ENCODE measurements around the gene BPIFB3. TPM values are rescaled to one million over a fixed set of nuclear protein-coding genes. Genes with fewer than 3 reads are reported as not detected.
A peak's percentile ranks its signal among the peaks of the same experiment; 100 is the strongest.

Gene BPIFB3
- total and polyA plus RNA-seq, 9 of the 15 experiments (the other 6 are each of a cell fraction or from before 2014, with no cell fraction given): not detected

DNA sequence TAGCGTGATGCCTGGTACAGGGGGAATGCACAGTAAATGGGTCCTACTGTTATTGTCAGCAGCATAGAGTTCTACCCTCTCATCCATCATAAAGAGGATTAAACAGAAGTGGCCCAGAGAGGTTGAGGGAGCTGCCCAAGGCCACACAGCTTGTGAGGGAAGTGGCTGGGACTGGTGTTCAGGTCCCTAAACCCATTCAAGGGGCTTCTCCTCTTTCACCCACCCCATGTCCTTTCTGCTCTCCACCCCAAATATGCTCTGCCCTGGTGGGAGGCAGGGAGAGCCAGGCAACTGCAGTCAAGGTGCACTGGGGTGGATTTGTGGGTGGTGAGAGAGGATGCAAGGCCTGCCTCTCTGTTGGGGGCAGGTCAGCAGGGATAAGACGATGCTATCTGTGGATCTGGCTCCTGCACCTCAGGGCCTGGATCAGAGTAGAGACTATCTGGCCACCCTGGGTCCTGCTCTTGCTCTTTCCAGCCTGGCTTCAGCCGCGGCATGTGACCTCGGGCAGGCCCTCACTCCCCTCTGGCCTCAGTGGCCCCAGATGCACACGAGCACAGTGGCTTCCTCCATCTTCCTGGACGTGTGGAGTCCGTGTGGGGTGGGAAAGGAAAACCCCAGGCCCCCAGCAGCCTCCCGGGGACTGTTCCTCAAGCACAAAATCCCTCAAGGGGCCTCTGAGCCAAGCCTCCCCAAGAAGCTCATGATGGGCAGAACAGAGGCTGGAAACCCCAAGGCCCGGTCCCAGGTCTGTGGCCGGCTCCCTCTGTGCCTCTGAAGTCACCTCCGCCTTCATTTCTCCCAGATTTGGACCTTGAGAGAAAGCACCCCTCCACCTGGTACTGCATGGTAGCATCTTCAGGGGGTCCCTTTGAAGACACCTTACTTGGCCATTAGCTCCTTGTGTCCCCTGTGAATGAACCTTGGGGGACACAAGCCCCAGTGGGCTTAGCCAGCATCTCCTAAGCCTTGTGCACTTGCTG is 25.6 kb upstream of the BPIFB3 start:
- H3K9me3 ChIP-seq (replicated peaks; ENCODE audit: control insufficient read depth, insufficient read depth, low read depth, low read length): no peaks in the 10 kb centered on the region
- H4K20me1 ChIP-seq (replicated peaks; ENCODE audit: control insufficient read depth, insufficient read depth, low read length): no peaks in the 10 kb centered on the region; the same call in 1 of the 2 replicates
- intact Hi-C loops (cut with micrococcal nuclease): no loop called here
- no peak for ATAC-seq
- ChIA-PET POLR2A (interaction anchor here (0.6 kb wide), 2 partner anchors 9 to 823 kb away, joined by 3 read pairs; no protein-coding TSS in a partner anchor), CTCF (ENCODE audit: low intra/inter-chr PET ratio) (no interaction called here)
- peaks cover 0 to 3% of the 10 kb centered on the region in 2 experiments; a peak in 1 of 5 replicates for H3K4me1 ChIP-seq (replicated peaks in 1 of 2; ENCODE audit: control insufficient read depth in 2 of 2, insufficient read depth in 2 of 2, low read length in 2 of 2)
- H3K9ac ChIP-seq (ENCODE audit: insufficient read depth in 1 of 2, low read depth in 2 of 2, low read length in 2 of 2): no peak overlapping the region; a peak in 1 of 4 replicates
- no peaks in the 10 kb centered on the region for H3K36me3 ChIP-seq (ENCODE audit: control insufficient read depth, insufficient read depth, low read length)
- BruUV-seq (replicated peaks): no TSS peak
- no peak for FAIRE-seq
- H3K4me2 ChIP-seq (ENCODE audit: insufficient read depth, low read length): no peak overlapping the region
- H2AFZ ChIP-seq (ENCODE audit: low read depth, low read length): no peak overlapping the region
- 0% methylated on average over 11 of the region's 12 CpGs for WGBS (ENCODE audit: insufficient coverage, low coverage, missing lambda C conversion rate)
- no peak overlapping the region for H3K27ac ChIP-seq (ENCODE audit: extremely low read depth, low read depth, low read length)
- no peaks in the 10 kb centered on the region for H3K79me2 ChIP-seq (ENCODE audit: control insufficient read depth, insufficient read depth, low read length)
- no peak overlapping the region for H3K4me3 ChIP-seq
- H3K27me3 ChIP-seq (ENCODE audit: control insufficient read depth in 2 of 2, insufficient read depth in 2 of 2, low read length in 2 of 2): no peaks in the 10 kb centered on the region; a peak in 2 of 5 replicates
- TF ChIP-seq RBM25 (IDR thresholded peaks at IDR 0.05; ENCODE audit: low read depth, low read length, severe bottlenecking) (peak; percentile 49), BCOR (IDR thresholded peaks at IDR 0.05) (0 out of 2 replicates have a peak, but pooled peaks have one; percentile 3), ZNF175 (CRISPR knock-in tag; IDR thresholded peaks at IDR 0.05; ENCODE audit: low read depth) (no peak), ZEB2 (IDR thresholded peaks at IDR 0.05) (no peak), SMARCA5 (IDR thresholded peaks at IDR 0.05) (peak; percentile 38; the same call in 1 of the 2 replicates), ZNF174 (CRISPR knock-in tag; IDR thresholded peaks at IDR 0.05) (no peak), BRD9 (IDR thresholded peaks at IDR 0.05; ENCODE audit: low read depth, partially characterized antibody) (peak; percentile 49), TAF15 (IDR thresholded peaks at IDR 0.05; ENCODE audit: low read depth, low read length) (no peak), ZFP36 (IDR thresholded peaks at IDR 0.05; ENCODE audit: low read depth, low read length, partially characterized antibody) (peak; percentile 66), PHB2 (IDR thresholded peaks at IDR 0.05; ENCODE audit: low read depth) (no peak), GATAD2B (IDR thresholded peaks at IDR 0.05; ENCODE audit: borderline replicate concordance) (no peak)
- TF ChIP-seq, protein P1, sequence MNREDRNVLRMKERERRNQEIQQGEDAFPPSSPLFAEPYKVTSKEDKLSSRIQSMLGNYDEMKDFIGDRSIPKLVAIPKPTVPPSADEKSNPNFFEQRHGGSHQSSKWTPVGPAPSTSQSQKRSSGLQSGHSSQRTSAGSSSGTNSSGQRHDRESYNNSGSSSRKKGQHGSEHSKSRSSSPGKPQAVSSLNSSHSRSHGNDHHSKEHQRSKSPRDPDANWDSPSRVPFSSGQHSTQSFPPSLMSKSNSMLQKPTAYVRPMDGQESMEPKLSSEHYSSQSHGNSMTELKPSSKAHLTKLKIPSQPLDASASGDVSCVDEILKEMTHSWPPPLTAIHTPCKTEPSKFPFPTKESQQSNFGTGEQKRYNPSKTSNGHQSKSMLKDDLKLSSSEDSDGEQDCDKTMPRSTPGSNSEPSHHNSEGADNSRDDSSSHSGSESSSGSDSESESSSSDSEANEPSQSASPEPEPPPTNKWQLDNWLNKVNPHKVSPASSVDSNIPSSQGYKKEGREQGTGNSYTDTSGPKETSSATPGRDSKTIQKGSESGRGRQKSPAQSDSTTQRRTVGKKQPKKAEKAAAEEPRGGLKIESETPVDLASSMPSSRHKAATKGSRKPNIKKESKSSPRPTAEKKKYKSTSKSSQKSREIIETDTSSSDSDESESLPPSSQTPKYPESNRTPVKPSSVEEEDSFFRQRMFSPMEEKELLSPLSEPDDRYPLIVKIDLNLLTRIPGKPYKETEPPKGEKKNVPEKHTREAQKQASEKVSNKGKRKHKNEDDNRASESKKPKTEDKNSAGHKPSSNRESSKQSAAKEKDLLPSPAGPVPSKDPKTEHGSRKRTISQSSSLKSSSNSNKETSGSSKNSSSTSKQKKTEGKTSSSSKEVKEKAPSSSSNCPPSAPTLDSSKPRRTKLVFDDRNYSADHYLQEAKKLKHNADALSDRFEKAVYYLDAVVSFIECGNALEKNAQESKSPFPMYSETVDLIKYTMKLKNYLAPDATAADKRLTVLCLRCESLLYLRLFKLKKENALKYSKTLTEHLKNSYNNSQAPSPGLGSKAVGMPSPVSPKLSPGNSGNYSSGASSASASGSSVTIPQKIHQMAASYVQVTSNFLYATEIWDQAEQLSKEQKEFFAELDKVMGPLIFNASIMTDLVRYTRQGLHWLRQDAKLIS (CRISPR knock-in tag; IDR thresholded peaks at IDR 0.05): no peak
- TF ChIP-seq, protein P2, sequence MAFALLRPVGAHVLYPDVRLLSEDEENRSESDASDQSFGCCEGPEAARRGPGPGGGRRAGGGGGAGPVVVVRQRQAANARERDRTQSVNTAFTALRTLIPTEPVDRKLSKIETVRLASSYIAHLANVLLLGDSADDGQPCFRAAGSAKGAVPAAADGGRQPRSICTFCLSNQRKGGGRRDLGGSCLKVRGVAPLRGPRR (CRISPR knock-in tag; IDR thresholded peaks at IDR 0.05): no peak
- H3K9me1 ChIP-seq (ENCODE audit: control insufficient read depth, insufficient read depth, low read length): no peaks in the 10 kb centered on the region
- in situ Hi-C loops (cut with MboI): no loop called here
- DNase-seq (ENCODE audit: extremely low read depth in 1 of 4, low spot score in 3 of 4): no peak
